K562 (cell line): ENCODE results near the gene TRNAU1AP. TPM values are rescaled to one million over a fixed set of nuclear protein-coding genes. Genes with fewer than 3 reads are reported as not detected.

Experiments used
- ATAC-seq: fragments of 200-7000 bp; cut with Tn5 transposase; 3 replicates; pipeline ENCODE4 v1.9.1; 2020; ENCODE audit warnings: moderate library complexity
- BruUV-seq: library from RNA; stranded (reverse); fragments of 400-500 nt; replicated peaks from 2 replicates; lab custom pipeline; 2021; lab: Mats Ljungman, UMichigan
- CTCF ChIA-PET: fragments of 300-600 bp; formaldehyde crosslinking; extraction: SDS; loops from one replicate; lab custom pipeline; 2021; ENCODE audit warnings: low intra/inter-chr PET ratio; lab: Yijun Ruan, JAX
- POLR2A ChIA-PET: fragments of 300-600, 350-650 bp; sonication (Branson Sonifier 250); formaldehyde crosslinking; extraction: SDS; loops from one replicate; lab custom pipeline; 2021; ENCODE audit warnings: antibody characterized with exemption, inconsistent platforms; lab: Yijun Ruan, JAX
- DNase-seq, 4 experiments: peaks; one replicate each; pipeline versions ENCODE4 v3.0.0 to v3.0.0-alpha.2; 2011 to 2018; ENCODE audit warnings: low spot score in 3 of 4, mixed read lengths in 3 of 4; ENCODE audit errors: extremely low read depth in 1 of 4
- FAIRE-seq: peaks from 2 replicates; lab custom pipeline; 2011; peaks lifted over from hg19 to GRCh38; lab: Jason Lieb, UNC
- H2AFZ ChIP-seq: 2 replicates; pipeline ENCODE4 v1.6.0; 2011; ENCODE audit warnings: low read depth, low read length, control low read depth, inconsistent platforms
- H3K27ac ChIP-seq: fragments of 200-600 bp; 3 replicates; pipeline ENCODE4 v1.8.0; 2011; ENCODE audit warnings: low read depth, mild to moderate bottlenecking, control low read depth, inconsistent platforms, low read length, moderate library complexity, mixed read lengths; ENCODE audit errors: extremely low read depth
- H3K27me3 ChIP-seq, 2 experiments: fragments of 300-600 bp in 1 of 2; 2 replicates in 1 of 2; 3 replicates in 1 of 2; pipeline versions ENCODE4 v1.6.0 to v1.8.0; 2011; ENCODE audit warnings: inconsistent platforms in 2 of 2, low read length in 2 of 2, mild to moderate bottlenecking in 1 of 2, mixed read lengths in 1 of 2, moderate library complexity in 1 of 2; ENCODE audit not compliant: control insufficient read depth in 2 of 2, insufficient read depth in 2 of 2
- H3K36me3 ChIP-seq: fragments of 300-600 bp; 3 replicates; pipeline ENCODE4 v1.8.0; 2011; ENCODE audit warnings: mild to moderate bottlenecking, low read length, inconsistent platforms; ENCODE audit not compliant: control insufficient read depth, insufficient read depth
- H3K4me1 ChIP-seq, 2 experiments: fragments of 200-600 bp in 1 of 2; replicated peaks in 1 of 2; 2 replicates in 1 of 2; 3 replicates in 1 of 2; pipeline versions ENCODE4 v1.5.1 to v1.8.0; 2011; ENCODE audit warnings: inconsistent platforms in 2 of 2, low read length in 2 of 2, mild to moderate bottlenecking in 1 of 2, mixed read lengths in 1 of 2, moderate library complexity in 1 of 2; ENCODE audit not compliant: control insufficient read depth in 2 of 2, insufficient read depth in 2 of 2
- H3K4me2 ChIP-seq: 2 replicates; pipeline ENCODE4 v1.6.1; 2011; ENCODE audit warnings: low read length, control low read depth, inconsistent platforms, mixed read lengths; ENCODE audit not compliant: insufficient read depth
- H3K4me3 ChIP-seq: fragments of 200-600 bp; sonication (generic), shearing (Covaris generic); 2 replicates; pipeline ENCODE4 v1.5.1; 2016; ENCODE audit warnings: control low read depth, inconsistent platforms
- H3K79me2 ChIP-seq: fragments of 200-600 bp; 3 replicates; pipeline ENCODE4 v1.8.0; 2011; ENCODE audit warnings: low read length, inconsistent platforms; ENCODE audit not compliant: control insufficient read depth, insufficient read depth
- H3K9ac ChIP-seq, 2 experiments: 2 replicates each; pipeline versions ENCODE4 v1.6.0 to v1.6.1; 2011; ENCODE audit warnings: low read depth in 2 of 2, low read length in 2 of 2, control low read depth in 1 of 2, inconsistent platforms in 1 of 2, mild to moderate bottlenecking in 1 of 2, mixed read lengths in 1 of 2; ENCODE audit not compliant: insufficient read depth in 1 of 2
- H3K9me1 ChIP-seq: one replicate; pipeline ENCODE4 v1.6.0; 2011; ENCODE audit warnings: inconsistent platforms, mild to moderate bottlenecking, low read length, moderate library complexity; ENCODE audit not compliant: control insufficient read depth, insufficient read depth
- H3K9me3 ChIP-seq: replicated peaks from 2 replicates; pipeline ENCODE4 v1.5.1; 2011; ENCODE audit warnings: low read depth, low read length, inconsistent platforms; ENCODE audit not compliant: control insufficient read depth, insufficient read depth
- H4K20me1 ChIP-seq: replicated peaks from 2 replicates; pipeline ENCODE4 v1.6.1; 2011; ENCODE audit warnings: low read length, inconsistent platforms, mixed read lengths; ENCODE audit not compliant: control insufficient read depth, insufficient read depth
- CAMTA2 ChIP-seq: fragments of 250-450 bp; sonication (Bioruptor Pico); conservative IDR thresholded peaks from 2 replicates; pipeline ENCODE4 v1.5.1; 2022
- EP300 ChIP-seq: IDR thresholded peaks from 2 replicates; pipeline ENCODE4 v1.6.1; 2012; ENCODE audit warnings: low read length, improper control_type of control experiment
- ETV5 ChIP-seq: sonication (generic); formaldehyde crosslinking; IDR thresholded peaks from 2 replicates; pipeline ENCODE4 v1.4.0; 2020; ENCODE audit warnings: low read depth, mild to moderate bottlenecking, missing genetic modification reagents
- HDAC6 ChIP-seq: IDR thresholded peaks from 2 replicates; pipeline ENCODE4 v1.6.1; 2012; ENCODE audit warnings: low read depth, mild to moderate bottlenecking, control low read depth, inconsistent platforms, low read length, moderate library complexity
- HEY1 ChIP-seq: fragments of 250-450 bp; sonication (Bioruptor Pico); IDR thresholded peaks from 2 replicates; pipeline ENCODE4 v1.5.0; 2020; ENCODE audit warnings: mild to moderate bottlenecking, moderate library complexity, borderline replicate concordance
- KDM1A ChIP-seq, 2 experiments: fragments of 450-650 bp; IDR thresholded peaks; 2 replicates each; pipeline ENCODE4 v1.6.1; 2016; ENCODE audit warnings: mild to moderate bottlenecking in 2 of 2
- LCOR ChIP-seq: sonication (generic); formaldehyde crosslinking; IDR thresholded peaks from 2 replicates; pipeline ENCODE4 v1.8.0; 2022; ENCODE audit warnings: mild to moderate bottlenecking, missing genetic modification reagents
- MBD2 ChIP-seq: sonication (generic); IDR thresholded peaks from 2 replicates; pipeline ENCODE4 v1.6.1; 2016; ENCODE audit warnings: low read depth, borderline replicate concordance
- RAD21 ChIP-seq, 2 experiments: fragments of 250-450 bp in 1 of 2; fragments of 450-650 bp in 1 of 2; sonication (Bioruptor Pico) in 1 of 2; formaldehyde crosslinking in 1 of 2; IDR thresholded peaks in 1 of 2; conservative IDR thresholded peaks in 1 of 2; 2 replicates each; pipeline versions ENCODE4 v1.4.0 to v1.8.0; 2020 to 2022; ENCODE audit warnings: mild to moderate bottlenecking in 2 of 2, moderate library complexity in 1 of 2
- RB1 ChIP-seq: fragments of 450-650 bp; IDR thresholded peaks from 2 replicates; pipeline ENCODE4 v1.6.1; 2017; ENCODE audit warnings: low read depth, mild to moderate bottlenecking
- RBM15 ChIP-seq: fragments of 200-400 bp; formaldehyde crosslinking; IDR thresholded peaks from 2 replicates; pipeline ENCODE4 v1.6.1; 2018; ENCODE audit warnings: mild to moderate bottlenecking, low read length, moderate library complexity; ENCODE audit not compliant: insufficient read depth
- SMARCA5 ChIP-seq: fragments of 450-650 bp; IDR thresholded peaks from 2 replicates; pipeline ENCODE4 v1.6.1; 2016
- ZBTB9 ChIP-seq: fragments of 450-650 bp; formaldehyde crosslinking; IDR thresholded peaks from 2 replicates; pipeline ENCODE4 v1.4.0; 2020; ENCODE audit warnings: mild to moderate bottlenecking, moderate library complexity
- ZNF280B ChIP-seq: fragments of 250-450 bp; sonication (Bioruptor Pico); IDR thresholded peaks from 2 replicates; pipeline ENCODE4 v1.5.1; 2021; ENCODE audit warnings: mild to moderate bottlenecking
- WGBS: fragments of 100-300 bp; shearing (Covaris generic); methylation state at CpG from one replicate; pipeline ENCODE4 v1.1.6; 2016; ENCODE audit warnings: low coverage, mixed read lengths; ENCODE audit not compliant: insufficient coverage; ENCODE audit errors: missing lambda C conversion rate; 5-methylcytosine and 5-hydroxymethylcytosine counted together
- in situ Hi-C: fragments of 300-500 bp; cut with MboI; formaldehyde crosslinking; loops from 4 replicates; pipeline ENCODE4 v1.15.0; 2018; ENCODE audit warnings: inconsistent platforms, mixed read lengths
- intact Hi-C: fragments of 100-400 bp; cut with micrococcal nuclease; formaldehyde crosslinking; loops from 2 replicates; pipeline ENCODE4 v1.14.2; 2022
- polyA plus RNA-seq, 8 experiments: library from polyadenylated mRNA; depleted of rRNA in 4 of 8; stranded (reverse) in 5 of 8; unstranded in 3 of 8; fragments of >200 nt; fragmentation: Nextera tagmentation in 2 of 8; fragmentation: Illumina TruSeq in 1 of 8; extraction: Ambion mirVana in 2 of 8; extraction: Trizol in 1 of 8; gene quantifications; 2 replicates each; pipeline versions ENCODE4 v1.2.1 to v1.2.3, GENCODE V29; 2011 to 2014; ENCODE audit warnings: inconsistent platforms in 1 of 8, missing spikeins in 1 of 8
- total RNA-seq, 7 experiments: library from RNA; depleted of rRNA in 6 of 7; stranded (reverse); fragments of >200 nt in 6 of 7; fragmentation: Illumina TruSeq in 2 of 7; extraction: Trizol in 2 of 7; gene quantifications; 2 replicates each; pipeline versions ENCODE4 v1.2.1 to v1.2.3, GENCODE V29; 2011 to 2021; ENCODE audit warnings: low replicate concordance in 1 of 7
- TF ChIP-seq, protein P1 (sequence below): fragments of 450-650 bp; formaldehyde crosslinking; IDR thresholded peaks from 2 replicates; pipeline ENCODE4 v1.4.0; 2022; ENCODE audit warnings: missing genetic modification characterization
- TF ChIP-seq, protein P2 (sequence below): fragments of 250-450 bp; sonication (Bioruptor Pico); IDR thresholded peaks from 2 replicates; pipeline ENCODE4 v1.9.0; 2021; ENCODE audit warnings: mild to moderate bottlenecking
- TF ChIP-seq, protein P3 (sequence below): fragments of 250-450 bp; sonication (Bioruptor Pico); IDR thresholded peaks from 2 replicates; pipeline ENCODE4 v1.8.0; 2022; ENCODE audit warnings: inconsistent platforms

The TRNAU1AP gene
- total and polyA plus RNA-seq, 9 of the 15 experiments (the other 6 are each of a cell fraction or from before 2014, with no cell fraction given) = 34.9 to 110 (median 46.3) TPM

DNA sequence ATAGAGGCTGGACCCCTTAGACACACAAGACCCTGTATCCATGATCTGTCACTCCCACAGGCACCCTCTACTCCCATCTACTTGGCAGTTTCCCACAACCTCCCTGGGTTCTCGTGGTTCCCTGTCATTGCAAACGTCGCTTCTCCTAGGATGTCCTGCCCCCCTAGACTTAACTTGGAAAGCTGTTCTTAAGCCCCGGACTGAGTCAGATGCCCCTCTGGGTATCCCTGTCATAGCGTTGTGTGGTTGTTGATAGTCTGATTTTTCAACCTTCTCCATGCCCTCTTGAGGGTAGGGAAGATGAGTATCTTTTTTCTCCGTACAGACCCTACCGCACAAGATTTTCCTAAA, 35.3 kb upstream of the TRNAU1AP start:
- POLR2A ChIA-PET = interaction anchor here (0.6 to 13.0 kb wide), 6 partner anchors 8 to 386 kb away, joined by 3 to 201 read pairs (median 15); partner anchors contain the start of genes RCC1 and RNU11
- Histone ChIP-seq H3K27ac (peak overlapping the region; percentile 99), H3K9me1 (peaks cover 5% of the 10 kb centered on the region), H3K9ac (peak overlapping the region; percentile 93 to 98; a peak in 1 of 4 replicates), H3K36me3 (peaks cover 35% of the 10 kb centered on the region; the same call in 2 of the 3 replicates), H3K79me2 (peaks cover 45% of the 10 kb centered on the region), H3K4me2 (peak overlapping the region; percentile 67), H3K9me3 (no peaks in the 10 kb centered on the region), H3K4me3 (peak overlapping the region; percentile 74), H3K4me1 (peaks cover 46 to 47% of the 10 kb centered on the region in 2 experiments), H3K27me3 (no peaks in the 10 kb centered on the region), H2AFZ (no peak overlapping the region), H4K20me1 (peaks cover 27% of the 10 kb centered on the region)
- FAIRE-seq = peak; percentile 23
- intact Hi-C loops = loop anchor here (5.0 kb wide), 4 partner anchors 110 to 1025 kb away; partner anchors contain the start of genes PHACTR4 and WASF2
- ATAC-seq = no peak
- in situ Hi-C loops = loop anchor here (5.0 kb wide), 1 partner anchor 85 kb away; no protein-coding TSS in a partner anchor
- CTCF ChIA-PET = interaction anchor here (0.6 to 4.6 kb wide), 7 partner anchors 37 to 360 kb away, joined by 3 to 56 read pairs (median 4); no protein-coding TSS in a partner anchor
- BruUV-seq = TSS peak; percentile 72
- peak in 1 of 4 experiments; percentile 52 for DNase-seq
- 15% methylated on average over 7 of the region's 7 CpGs for WGBS
- TF ChIP-seq RAD21 (CRISPR knock-in tag; conservative IDR thresholded peaks at IDR 0.05 in 1 of 2, IDR thresholded peaks at IDR 0.05 in 1 of 2) (no peak), HEY1 (CRISPR knock-in tag) (0 out of 2 replicates have a peak, but pooled peaks have one; percentile 56), RB1 (no peak), MBD2 (no peak), EP300 (no peak), ETV5 (CRISPR knock-in tag) (no peak), SMARCA5 (no peak), LCOR (peak; percentile 44; the same call in 1 of the 2 replicates), RBM15 (no peak), KDM1A (IDR thresholded peaks at IDR 0.05) (0 out of 4 replicates have a peak, but pooled peaks of 1 of the 2 experiments have one; percentile 3), HDAC6 (no peak), CAMTA2 (CRISPR knock-in tag) (no peak), ZNF280B (CRISPR knock-in tag) (no peak), ZBTB9 (CRISPR knock-in tag) (no peak)
- TF ChIP-seq, protein P1, sequence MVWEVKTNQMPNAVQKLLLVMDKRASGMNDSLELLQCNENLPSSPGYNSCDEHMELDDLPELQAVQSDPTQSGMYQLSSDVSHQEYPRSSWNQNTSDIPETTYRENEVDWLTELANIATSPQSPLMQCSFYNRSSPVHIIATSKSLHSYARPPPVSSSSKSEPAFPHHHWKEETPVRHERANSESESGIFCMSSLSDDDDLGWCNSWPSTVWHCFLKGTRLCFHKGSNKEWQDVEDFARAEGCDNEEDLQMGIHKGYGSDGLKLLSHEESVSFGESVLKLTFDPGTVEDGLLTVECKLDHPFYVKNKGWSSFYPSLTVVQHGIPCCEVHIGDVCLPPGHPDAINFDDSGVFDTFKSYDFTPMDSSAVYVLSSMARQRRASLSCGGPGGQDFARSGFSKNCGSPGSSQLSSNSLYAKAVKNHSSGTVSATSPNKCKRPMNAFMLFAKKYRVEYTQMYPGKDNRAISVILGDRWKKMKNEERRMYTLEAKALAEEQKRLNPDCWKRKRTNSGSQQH = no peak
- TF ChIP-seq, protein P2, sequence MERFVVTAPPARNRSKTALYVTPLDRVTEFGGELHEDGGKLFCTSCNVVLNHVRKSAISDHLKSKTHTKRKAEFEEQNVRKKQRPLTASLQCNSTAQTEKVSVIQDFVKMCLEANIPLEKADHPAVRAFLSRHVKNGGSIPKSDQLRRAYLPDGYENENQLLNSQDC (CRISPR knock-in tag) = no peak
- TF ChIP-seq, protein P3, sequence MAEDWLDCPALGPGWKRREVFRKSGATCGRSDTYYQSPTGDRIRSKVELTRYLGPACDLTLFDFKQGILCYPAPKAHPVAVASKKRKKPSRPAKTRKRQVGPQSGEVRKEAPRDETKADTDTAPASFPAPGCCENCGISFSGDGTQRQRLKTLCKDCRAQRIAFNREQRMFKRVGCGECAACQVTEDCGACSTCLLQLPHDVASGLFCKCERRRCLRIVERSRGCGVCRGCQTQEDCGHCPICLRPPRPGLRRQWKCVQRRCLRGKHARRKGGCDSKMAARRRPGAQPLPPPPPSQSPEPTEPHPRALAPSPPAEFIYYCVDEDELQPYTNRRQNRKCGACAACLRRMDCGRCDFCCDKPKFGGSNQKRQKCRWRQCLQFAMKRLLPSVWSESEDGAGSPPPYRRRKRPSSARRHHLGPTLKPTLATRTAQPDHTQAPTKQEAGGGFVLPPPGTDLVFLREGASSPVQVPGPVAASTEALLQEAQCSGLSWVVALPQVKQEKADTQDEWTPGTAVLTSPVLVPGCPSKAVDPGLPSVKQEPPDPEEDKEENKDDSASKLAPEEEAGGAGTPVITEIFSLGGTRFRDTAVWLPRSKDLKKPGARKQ (CRISPR knock-in tag) = no peak
